Parathyroid adenoma (tissue), 2 donors: Measurements from ENCODE around the gene DBNDD1.

Experiments used
- H2AFZ ChIP-seq: fragments of 300-600 bp; sonication (generic); one replicate; pipeline ENCODE4 v1.7.0; 2017; ENCODE audit warnings: antibody characterized with exemption, mild to moderate bottlenecking
- H3K27ac ChIP-seq: fragments of 300-600 bp; sonication (generic); one replicate; pipeline ENCODE4 v1.7.0; 2017
- H3K27me3 ChIP-seq: fragments of 300-600 bp; sonication (generic); one replicate; pipeline ENCODE4 v1.7.0; 2017; ENCODE audit warnings: low read length; ENCODE audit not compliant: control insufficient read depth, insufficient read depth
- H3K36me3 ChIP-seq: fragments of 300-600 bp; sonication (generic); one replicate; pipeline ENCODE4 v1.7.0; 2017; ENCODE audit warnings: low read length; ENCODE audit not compliant: control insufficient read depth, insufficient read depth
- H3K4me1 ChIP-seq: fragments of 300-600 bp; sonication (generic); one replicate; pipeline ENCODE4 v1.7.0; 2017; ENCODE audit warnings: control low read depth
- H3K4me2 ChIP-seq: fragments of 300-600 bp; sonication (generic); one replicate; pipeline ENCODE4 v1.7.0; 2017; ENCODE audit warnings: low read length
- H3K4me3 ChIP-seq: fragments of 300-600 bp; sonication (generic); one replicate; pipeline ENCODE4 v1.7.0; 2017; ENCODE audit warnings: low read depth, low read length
- H3K79me2 ChIP-seq: fragments of 300-600 bp; sonication (generic); one replicate; pipeline ENCODE4 v1.7.0; 2017; ENCODE audit warnings: control low read depth
- H3K9ac ChIP-seq: fragments of 300-600 bp; sonication (generic); one replicate; pipeline ENCODE4 v1.7.0; 2017; ENCODE audit warnings: mild to moderate bottlenecking
- H3K9me3 ChIP-seq: fragments of 300-600 bp; sonication (generic); one replicate; pipeline ENCODE4 v1.7.0; 2017; ENCODE audit warnings: low read length; ENCODE audit not compliant: control insufficient read depth
- CTCF ChIP-seq: fragments of 300-600 bp; sonication (generic); IDR thresholded peaks from one replicate; pipeline ENCODE4 v1.7.0; 2017; ENCODE audit warnings: antibody characterized with exemption, mild to moderate bottlenecking
- donor health status: primary hyperparathyroidism.

DBNDD1 gene

GRCh38 chr16:89994389-89994720 is 24.9 kb downstream of the DBNDD1 start:
- no peaks in the 10 kb centered on the region for H3K9me3 ChIP-seq
- H3K36me3 ChIP-seq = no peaks in the 10 kb centered on the region
- no peak overlapping the region for H2AFZ ChIP-seq
- H3K4me3 ChIP-seq = peak overlapping the region; percentile 24
- H3K4me1 ChIP-seq = peaks cover 4% of the 10 kb centered on the region
- H3K27ac ChIP-seq = peak overlapping the region; percentile 87
- H3K9ac ChIP-seq = no peak overlapping the region
- no peaks in the 10 kb centered on the region for H3K27me3 ChIP-seq
- H3K79me2 ChIP-seq = no peaks in the 10 kb centered on the region
- TF ChIP-seq CTCF = no peak
- H3K4me2 ChIP-seq = no peak overlapping the region

GRCh38 chr16:89993971-89994370 is 25.3 kb downstream of the DBNDD1 start:
- TF ChIP-seq CTCF = no peak
- Histone ChIP-seq H3K4me2 (no peak overlapping the region), H3K27ac (peak overlapping the region; percentile 87), H3K27me3 (no peaks in the 10 kb centered on the region), H2AFZ (no peak overlapping the region), H3K36me3 (no peaks in the 10 kb centered on the region), H3K4me1 (peaks cover 4% of the 10 kb centered on the region), H3K79me2 (no peaks in the 10 kb centered on the region), H3K9me3 (no peaks in the 10 kb centered on the region), H3K9ac (no peak overlapping the region), H3K4me3 (no peak overlapping the region)

GRCh38 chr16:89993377-89993776 is 25.9 kb downstream of the DBNDD1 start:
- no peak overlapping the region for H3K4me2 ChIP-seq
- no peak overlapping the region for H3K4me3 ChIP-seq
- TF ChIP-seq CTCF = no peak
- H3K27me3 ChIP-seq = no peaks in the 10 kb centered on the region
- H2AFZ ChIP-seq = no peak overlapping the region
- no peaks in the 10 kb centered on the region for H3K36me3 ChIP-seq
- peaks cover 4% of the 10 kb centered on the region for H3K4me1 ChIP-seq
- H3K27ac ChIP-seq = no peak overlapping the region
- H3K79me2 ChIP-seq = no peaks in the 10 kb centered on the region
- no peak overlapping the region for H3K9ac ChIP-seq
- no peaks in the 10 kb centered on the region for H3K9me3 ChIP-seq

GRCh38 chr16:89990799-89991198 is 28.5 kb downstream of the DBNDD1 start:
- Histone ChIP-seq H3K27me3 (no peaks in the 10 kb centered on the region), H3K36me3 (no peaks in the 10 kb centered on the region)

More at GRCh38 chr16:89990799-89991198, 28.5 kb downstream of the DBNDD1 start:
- Histone ChIP-seq H3K4me3 (no peak overlapping the region), H3K79me2 (no peaks in the 10 kb centered on the region), H3K9ac (no peak overlapping the region), H2AFZ (no peak overlapping the region), H3K4me1 (peaks cover 4% of the 10 kb centered on the region), H3K9me3 (no peaks in the 10 kb centered on the region), H3K4me2 (no peak overlapping the region), H3K27ac (no peak overlapping the region)
- no peak for TF ChIP-seq CTCF
